SH-SY5Y (cell line): ENCODE results near the gene FOXP4.

Source experiments
- GATA2 ChIP-seq: IDR thresholded peaks from 2 replicates; pipeline ENCODE4 v1.6.1; 2011; ENCODE audit warnings: mild to moderate bottlenecking, low read depth, low read length
- GATA3 ChIP-seq: IDR thresholded peaks from 2 replicates; pipeline ENCODE4 v1.6.1; 2011; ENCODE audit warnings: low read depth, mild to moderate bottlenecking, low read length, moderate library complexity

DNA sequence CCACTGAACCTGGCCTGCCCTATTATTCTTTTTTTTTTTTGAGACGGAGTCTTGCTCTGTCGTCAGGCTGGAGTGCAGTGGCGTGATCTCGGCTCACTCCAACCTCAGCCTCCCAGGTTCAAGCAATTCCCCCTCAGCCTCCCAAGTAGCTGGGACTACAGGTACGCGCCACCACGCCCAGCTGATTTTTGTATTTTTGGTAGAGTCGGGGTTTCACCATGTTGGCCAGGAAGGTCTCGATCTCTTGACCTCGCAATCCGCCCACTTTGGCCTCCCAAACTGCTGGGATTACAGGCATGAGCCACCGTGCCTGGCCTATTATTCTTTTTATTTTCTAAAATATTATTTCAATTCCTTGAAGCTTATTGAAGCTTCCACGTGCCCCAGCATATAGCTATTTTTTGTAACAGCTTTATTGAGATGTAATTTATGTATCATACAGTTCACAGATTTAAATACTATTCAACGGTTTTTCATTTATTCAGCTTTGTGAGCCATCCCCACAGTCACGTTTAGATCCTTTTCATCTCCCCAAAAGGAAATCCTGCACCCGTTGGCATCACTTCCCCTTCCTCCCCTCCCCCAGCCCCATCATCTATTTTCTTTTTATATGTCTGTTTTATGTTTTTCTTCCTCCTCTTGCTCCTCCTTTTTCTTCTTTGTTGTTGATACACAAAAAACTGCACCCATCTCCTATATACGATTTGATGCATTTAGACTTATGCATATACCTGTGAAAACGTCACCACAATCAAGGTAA lies 78.6 kb downstream of the FOXP4 start:
- TF ChIP-seq GATA3 (no peak), GATA2 (no peak)
